GM19035 (cell line): ENCODE measurements around the gene RHEB.

Experiments used
- ATAC-seq: cut with Tn5 transposase; IDR thresholded peaks from one replicate; pipeline ENCODE4 v1.9.1; 2021; ENCODE audit not compliant: unreplicated experiment

RHEB gene

DNA sequence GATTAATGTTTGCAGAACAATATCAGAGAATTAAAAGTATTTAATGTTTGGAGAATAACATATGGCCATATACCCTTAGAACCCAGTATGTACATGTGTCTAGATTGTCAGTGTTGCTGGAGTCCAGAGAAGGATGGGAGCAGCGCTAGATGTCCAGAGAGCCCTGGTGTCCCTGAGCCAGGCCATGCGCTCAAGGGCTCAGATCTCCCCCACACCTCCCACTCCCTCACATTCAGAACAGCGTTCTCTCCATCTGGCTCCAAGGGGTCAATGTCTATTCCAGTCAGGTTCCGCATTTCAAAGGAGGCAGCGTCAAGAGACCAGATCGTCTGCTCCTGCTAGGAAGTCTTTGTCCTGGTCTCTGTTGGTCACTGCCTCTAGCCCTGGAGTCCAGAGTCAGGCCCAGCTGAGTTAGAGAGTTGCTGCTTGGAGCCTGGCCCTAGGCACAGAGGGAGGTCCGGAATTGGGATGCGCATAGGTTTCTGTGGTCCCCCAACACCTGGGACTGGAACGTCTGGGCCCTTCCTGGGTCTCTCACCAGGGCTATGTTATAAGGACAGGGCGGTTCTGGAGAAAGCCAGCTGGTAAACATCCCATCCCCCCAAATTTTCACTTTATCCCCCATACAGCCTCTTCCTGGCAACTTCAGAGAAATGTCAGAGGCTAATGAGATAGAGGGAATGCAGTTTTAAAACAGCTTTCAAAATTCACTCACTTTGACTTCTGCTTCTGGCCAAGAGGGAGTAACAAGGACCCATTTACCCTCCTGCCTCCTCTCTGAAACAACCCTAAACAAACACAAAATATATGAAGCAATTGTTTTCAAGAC is 103.4 kb downstream of the RHEB start:
- no peak for ATAC-seq
